Right lobe of liver (tissue), 6 donors: ENCODE results near the gene OR1K1. TPM values are rescaled to one million over a fixed set of nuclear protein-coding genes. Genes with fewer than 3 reads are reported as not detected.
"Not testable (repeated sequence)": the region's sequence is repeated elsewhere in the genome, so short reads cannot be mapped to it uniquely, and the experiment has no call there.

Source experiments
- ATAC-seq, 4 donors: fragments of 200-7000 bp; cut with Tn5 transposase; one replicate each; pipeline ENCODE4 v1.9.1; 2020; ENCODE audit warnings: mild to moderate bottlenecking in 4 of 4, moderate library complexity in 4 of 4
- DNase-seq, 3 donors: peaks; one replicate each; pipeline ENCODE4 v3.0.0-alpha.2; 2020
- H3K27ac ChIP-seq, 3 donors: fragments of 200-600 bp; one replicate each; pipeline ENCODE4 v1.8.0; 2022
- H3K27me3 ChIP-seq, 2 donors: fragments of 200-600 bp; one replicate each; pipeline ENCODE4 v1.8.0; 2022
- H3K36me3 ChIP-seq, 4 donors: fragments of 200-600 bp; sonication (generic) in 1 of 4; one replicate each; pipeline versions ENCODE4 v1.5.1 to v1.8.0; 2017 to 2022; ENCODE audit warnings: control low read depth in 1 of 4
- H3K4me1 ChIP-seq, 4 donors: fragments of 200-600 bp; sonication (generic) in 1 of 4; one replicate each; pipeline versions ENCODE4 v1.5.1 to v1.8.0; 2017 to 2022; ENCODE audit warnings: control low read depth in 1 of 4
- H3K4me3 ChIP-seq, 3 donors: fragments of 200-600 bp; one replicate each; pipeline ENCODE4 v1.8.0; 2022
- H3K9me3 ChIP-seq, 4 donors: fragments of 200-600 bp; sonication (generic) in 1 of 4; one replicate each; pipeline versions ENCODE4 v1.5.1 to v1.8.0; 2017 to 2022; ENCODE audit warnings: control low read depth in 1 of 4
- POLR2A ChIP-seq: fragments of 450-650 bp; IDR thresholded peaks from one replicate; pipeline ENCODE4 v1.6.1; 2017; ENCODE audit warnings: antibody characterized with exemption, mild to moderate bottlenecking
- WGBS: methylation state at CpG from one replicate; pipeline ENCODE4 v1.1.6; 2018; ENCODE audit warnings: low coverage, low lambda C conversion rate; ENCODE audit not compliant: insufficient coverage; ENCODE audit errors: missing lambda C conversion rate; 5-methylcytosine and 5-hydroxymethylcytosine counted together
- intact Hi-C, 2 donors: fragments of 100-400 bp; cut with DNase I; formaldehyde crosslinking; loops; one replicate each; pipeline versions ENCODE4 v1.11.2 to v1.14.1; 2022
- total RNA-seq, 6 experiments: library from RNA; depleted of rRNA in 2 of 6; stranded (reverse); fragments of >200 nt in 2 of 6; fragmentation: NEBNext Ultra II Directional in 3 of 6; extraction: Animal tissue kit (Norgen Biotek cat#: 25700) in 3 of 6; gene quantifications; one replicate each; pipeline versions ENCODE4 v1.1.0 to v1.2.4, GENCODE V29; 2016 to 2023
- TF ChIP-seq, protein P1 (sequence below), 4 donors: fragments of 200-600 bp in 3 of 4; fragments of 450-650 bp in 1 of 4; IDR thresholded peaks; one replicate each; pipeline versions ENCODE4 v1.5.1 to v1.8.0; 2016 to 2022; ENCODE audit warnings: antibody characterized with exemption in 4 of 4, mild to moderate bottlenecking in 2 of 4
- donor health status: DM: no; HTN: yes; CAD: no.
- donor health status: DM: no; HTN: no; CAD: no.
- donor health status: DM: no; HTN: no; CAD: no.
- donor health status: DM: no; HTN: yes; CAD: no.
- donor health status: DM: no; HTN: yes; CAD: no.

Gene OR1K1
- total RNA-seq, 6 experiments from 2014 or later, result not detected

DNA sequence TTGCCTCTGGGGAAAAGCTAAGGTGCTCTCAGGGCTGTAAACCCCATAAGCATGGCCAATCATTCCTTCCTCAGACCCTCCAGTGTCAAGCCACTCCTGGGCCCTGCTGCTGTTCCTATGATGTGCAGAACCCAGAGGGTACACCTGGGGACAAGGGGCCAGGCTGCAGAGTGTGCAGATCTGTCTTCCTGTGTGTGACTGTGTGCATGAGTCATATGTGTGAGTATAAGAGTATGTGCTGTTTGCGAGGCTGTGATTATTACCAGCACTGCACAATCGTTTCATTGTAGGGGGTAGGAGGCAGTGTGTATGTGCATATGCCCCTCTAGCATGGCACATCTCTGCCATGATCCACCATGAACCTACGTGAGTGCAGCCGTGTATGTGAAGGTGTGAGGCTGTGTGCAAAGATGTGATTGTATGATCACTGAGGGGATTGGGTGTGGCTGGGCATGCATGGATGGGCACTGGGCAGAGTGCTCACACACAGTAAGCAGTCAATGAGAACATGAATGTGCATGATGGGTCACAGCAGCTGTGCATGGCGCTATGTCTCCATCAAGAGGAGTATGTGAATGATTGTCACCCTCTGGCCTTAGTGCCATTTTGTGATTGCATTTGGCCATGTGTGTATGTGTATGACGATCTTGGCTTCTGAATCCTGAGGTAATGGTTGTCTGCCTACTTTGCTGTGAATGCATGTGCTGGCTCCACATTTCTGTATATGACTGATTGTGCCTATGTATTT is 2.4 kb upstream of the OR1K1 start:
- DNase-seq (no peak), ATAC-seq (no peak)
- Histone ChIP-seq H3K4me3 (no peak overlapping the region), H3K36me3 (no peaks in the 10 kb centered on the region), H3K27ac (no peak overlapping the region), H3K27me3 (no peaks in the 10 kb centered on the region), H3K4me1 (no peaks in the 10 kb centered on the region), H3K9me3 (no peaks in the 10 kb centered on the region)
- TF ChIP-seq POLR2A, result no peak
- 66% methylated on average over 3 of the region's 6 CpGs for WGBS
- intact Hi-C loops, result no loop called here

- no peaks in the 10 kb centered on the region for H3K36me3 ChIP-seq
- intact Hi-C loops, result loop anchor here in 1 of 2 donors (10.0 kb wide), 1 partner anchor 342 kb away; no protein-coding TSS in a partner anchor
- ATAC-seq (no peak), DNase-seq (no peak)
- WGBS, result 67% methylated on average over 1 of the region's 4 CpGs
- no peak overlapping the region for H3K27ac ChIP-seq
- no peaks in the 10 kb centered on the region for H3K4me1 ChIP-seq
- H3K4me3 ChIP-seq, result no peak overlapping the region
- no peaks in the 10 kb centered on the region for H3K9me3 ChIP-seq
- no peaks in the 10 kb centered on the region for H3K27me3 ChIP-seq
- TF ChIP-seq, protein P1, sequence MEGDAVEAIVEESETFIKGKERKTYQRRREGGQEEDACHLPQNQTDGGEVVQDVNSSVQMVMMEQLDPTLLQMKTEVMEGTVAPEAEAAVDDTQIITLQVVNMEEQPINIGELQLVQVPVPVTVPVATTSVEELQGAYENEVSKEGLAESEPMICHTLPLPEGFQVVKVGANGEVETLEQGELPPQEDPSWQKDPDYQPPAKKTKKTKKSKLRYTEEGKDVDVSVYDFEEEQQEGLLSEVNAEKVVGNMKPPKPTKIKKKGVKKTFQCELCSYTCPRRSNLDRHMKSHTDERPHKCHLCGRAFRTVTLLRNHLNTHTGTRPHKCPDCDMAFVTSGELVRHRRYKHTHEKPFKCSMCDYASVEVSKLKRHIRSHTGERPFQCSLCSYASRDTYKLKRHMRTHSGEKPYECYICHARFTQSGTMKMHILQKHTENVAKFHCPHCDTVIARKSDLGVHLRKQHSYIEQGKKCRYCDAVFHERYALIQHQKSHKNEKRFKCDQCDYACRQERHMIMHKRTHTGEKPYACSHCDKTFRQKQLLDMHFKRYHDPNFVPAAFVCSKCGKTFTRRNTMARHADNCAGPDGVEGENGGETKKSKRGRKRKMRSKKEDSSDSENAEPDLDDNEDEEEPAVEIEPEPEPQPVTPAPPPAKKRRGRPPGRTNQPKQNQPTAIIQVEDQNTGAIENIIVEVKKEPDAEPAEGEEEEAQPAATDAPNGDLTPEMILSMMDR (IDR thresholded peaks at IDR 0.05), result no peak
- no peak for TF ChIP-seq POLR2A
These were observed 6.7 kb downstream of the OR1K1 start for GRCh38 chr9:122806661-122807060.

DNA sequence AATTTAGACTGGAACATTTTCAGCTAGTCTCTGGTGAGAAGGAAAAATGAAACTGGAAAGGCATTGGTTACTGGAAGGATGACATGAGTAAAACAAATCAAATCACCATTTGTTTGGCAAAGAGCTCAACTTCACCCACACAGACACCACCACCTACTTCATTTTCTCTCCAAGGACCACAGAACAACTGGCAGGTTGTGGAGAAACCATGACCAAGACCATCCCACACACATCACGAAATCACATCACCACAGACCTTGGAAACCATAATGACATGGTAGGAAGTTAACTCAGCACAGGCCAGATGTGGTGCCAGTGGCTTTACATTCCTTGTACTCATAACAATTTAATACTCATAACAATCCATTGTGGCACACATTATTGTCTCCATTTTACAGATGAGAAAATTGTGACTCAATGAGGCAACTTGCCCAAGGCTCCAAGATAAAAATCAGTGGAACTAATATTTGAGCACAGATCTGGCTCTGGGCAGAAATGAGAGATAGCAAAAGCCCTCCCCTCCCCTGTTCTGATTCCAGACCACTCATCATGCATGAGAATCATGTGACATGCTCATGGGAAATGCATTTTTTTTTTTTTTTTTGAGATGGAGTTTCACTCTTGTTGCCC is 7.5 kb downstream of the OR1K1 start:
- intact Hi-C loops, result loop anchor here in 1 of 2 donors (10.0 kb wide), 1 partner anchor 343 kb away; no protein-coding TSS in a partner anchor
- no peaks in the 10 kb centered on the region for H3K36me3 ChIP-seq
- H3K27ac ChIP-seq, result no peak overlapping the region
- DNase-seq (no peak), ATAC-seq (no peak)
- 50% methylated on average over 1 of the region's 1 CpG for whole genome bisulfite sequencing
- H3K9me3 ChIP-seq, result no peaks in the 10 kb centered on the region
- H3K4me1 ChIP-seq, result no peaks in the 10 kb centered on the region
- no peaks in the 10 kb centered on the region for H3K27me3 ChIP-seq
- no peak overlapping the region for H3K4me3 ChIP-seq
- TF ChIP-seq, protein P1 (IDR thresholded peaks at IDR 0.05), result no peak
- no peak for TF ChIP-seq POLR2A

GRCh38 chr9:122808141-122808540 is 8.2 kb downstream of the OR1K1 start:
- Histone ChIP-seq H3K27me3 (no peaks in the 10 kb centered on the region), H3K27ac (no peak overlapping the region), H3K4me1 (no peaks in the 10 kb centered on the region), H3K4me3 (no peak overlapping the region), H3K36me3 (no peaks in the 10 kb centered on the region), H3K9me3 (no peaks in the 10 kb centered on the region)
- WGBS, result 96% methylated on average over 3 of the region's 3 CpGs
- no peak for DNase-seq
- no peak for ATAC-seq
- intact Hi-C loops, result loop anchor here in 1 of 2 donors (10.0 kb wide), 1 partner anchor 343 kb away; no protein-coding TSS in a partner anchor
- TF ChIP-seq POLR2A, result no peak
- TF ChIP-seq, protein P1 (IDR thresholded peaks at IDR 0.05), result no peak

DNA sequence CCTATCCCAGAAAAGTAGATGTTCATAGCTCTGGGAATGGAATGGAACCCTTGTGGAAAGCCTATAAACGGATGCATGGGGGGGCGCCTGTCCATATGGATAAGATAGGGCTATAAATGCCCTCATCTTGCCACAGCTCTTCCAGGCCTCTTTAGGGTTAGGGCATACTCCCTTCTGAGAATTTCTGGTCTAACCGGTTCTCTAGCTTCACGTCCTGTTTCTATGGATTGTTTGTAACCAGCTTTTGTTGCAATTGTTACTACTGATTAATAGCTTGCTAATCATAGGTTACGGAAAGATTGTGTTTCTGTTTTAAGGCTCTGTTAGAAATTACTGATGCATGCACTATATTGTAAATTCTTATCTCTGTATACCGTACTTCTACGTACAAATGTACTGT is 9.3 kb downstream of the OR1K1 start:
- 78% methylated on average over 3 of the region's 7 CpGs for WGBS
- ATAC-seq, H3K27ac ChIP-seq, H3K36me3 ChIP-seq, H3K9me3 ChIP-seq, H3K4me1 ChIP-seq, DNase-seq, H3K4me3 ChIP-seq, H3K27me3 ChIP-seq: not testable (repeated sequence)
- intact Hi-C loops, result loop anchor here in 1 of 2 donors (10.0 kb wide), 1 partner anchor 344 kb away; no protein-coding TSS in a partner anchor
